Inflammatory macrophage treated with lipopolysaccharide for 4 hours (primary cell): Measurements from ENCODE around the gene GNB1L.

ENCODE experiments used
- DNase-seq: peaks from one replicate; pipeline ENCODE4 v3.0.0-alpha.2; 2020

Gene GNB1L

GRCh38 chr22:19745155-19746101 lies 109.2 kb downstream of the GNB1L start:
- DNase-seq = no peak

GRCh38 chr22:19744350-19745006 lies 110.2 kb downstream of the GNB1L start:
- no peak for DNase-seq

- DNase-seq = no peak
Measured at GRCh38 chr22:19743651-19744050, 111.0 kb downstream of the GNB1L start.

- DNase-seq = no peak
Measured at GRCh38 chr22:19743081-19743480, 111.6 kb downstream of the GNB1L start.

- DNase-seq = no peak
Measured at GRCh38 chr22:19742160-19743066, 112.3 kb downstream of the GNB1L start.

- DNase-seq = no peak
Measured at GRCh38 chr22:19741053-19741452, 113.6 kb downstream of the GNB1L start.

GRCh38 chr22:19740586-19740985 lies 114.1 kb downstream of the GNB1L start:
- no peak for DNase-seq

GRCh38 chr22:19739911-19740449 lies 114.7 kb downstream of the GNB1L start:
- no peak for DNase-seq

GRCh38 chr22:19739448-19739895 lies 115.2 kb downstream of the GNB1L start:
- DNase-seq = no peak

- no peak for DNase-seq
Measured at GRCh38 chr22:19738664-19739447, 115.8 kb downstream of the GNB1L start.

- no peak for DNase-seq
Measured at GRCh38 chr22:19737846-19738663, 116.6 kb downstream of the GNB1L start.

GRCh38 chr22:19735665-19736510 lies 118.8 kb downstream of the GNB1L start:
- DNase-seq = no peak

GRCh38 chr22:19734837-19735382 lies 119.8 kb downstream of the GNB1L start:
- no peak for DNase-seq

- DNase-seq = no peak
Measured at GRCh38 chr22:19734163-19734562, 120.5 kb downstream of the GNB1L start.

- DNase-seq = no peak
Measured at GRCh38 chr22:19733755-19734154, 120.9 kb downstream of the GNB1L start.
